SHP77 treated with DMSO at 0.1 percent for 48 hours (cell line): ENCODE measurements around the gene HMGCS2.
A peak's percentile ranks its signal among the peaks of the same experiment; 100 is the strongest.
"Not testable (repeated sequence)": the region's sequence is repeated elsewhere in the genome, so short reads cannot be mapped to it uniquely, and the experiment has no call there.

ENCODE experiments used
- DNase-seq: peaks from one replicate; lab custom pipeline; 2025; lab: John Stamatoyannopoulos, UW

The HMGCS2 gene

DNA sequence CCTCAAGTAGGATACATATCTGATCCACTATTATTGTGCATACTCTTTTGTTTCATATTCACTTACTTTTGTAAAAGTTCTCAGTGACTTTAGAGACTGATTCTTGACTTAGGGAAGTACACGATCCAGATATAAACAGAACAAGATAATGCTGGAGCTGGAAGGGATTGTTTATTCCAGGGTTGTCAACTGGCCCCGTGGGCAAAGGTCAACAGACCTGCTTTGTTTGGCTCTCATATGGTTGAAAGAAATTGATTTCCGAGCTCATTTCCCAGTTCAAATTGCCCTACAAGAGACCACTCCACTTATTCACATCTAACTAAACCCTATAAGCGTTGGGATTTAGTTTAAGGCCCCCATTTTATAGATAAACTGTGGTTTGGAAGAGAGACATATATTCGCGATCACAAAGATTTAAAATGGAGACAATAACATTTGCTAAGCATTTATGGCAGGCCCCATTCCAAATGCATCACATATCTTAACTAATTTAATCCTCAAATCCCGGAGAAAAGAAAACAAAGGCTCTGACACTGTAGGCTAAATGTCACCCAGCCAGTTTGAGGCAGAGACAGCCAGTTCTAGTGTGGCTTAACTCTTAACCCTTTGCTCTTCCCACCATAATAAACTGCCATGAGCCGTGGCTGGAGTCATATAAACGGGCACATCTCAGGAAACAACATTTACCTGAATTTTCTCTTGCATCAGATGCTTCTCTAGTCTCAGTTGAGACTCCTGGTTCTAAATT lies 21.9 kb upstream of the HMGCS2 start:
- DNase-seq = no peak

DNA sequence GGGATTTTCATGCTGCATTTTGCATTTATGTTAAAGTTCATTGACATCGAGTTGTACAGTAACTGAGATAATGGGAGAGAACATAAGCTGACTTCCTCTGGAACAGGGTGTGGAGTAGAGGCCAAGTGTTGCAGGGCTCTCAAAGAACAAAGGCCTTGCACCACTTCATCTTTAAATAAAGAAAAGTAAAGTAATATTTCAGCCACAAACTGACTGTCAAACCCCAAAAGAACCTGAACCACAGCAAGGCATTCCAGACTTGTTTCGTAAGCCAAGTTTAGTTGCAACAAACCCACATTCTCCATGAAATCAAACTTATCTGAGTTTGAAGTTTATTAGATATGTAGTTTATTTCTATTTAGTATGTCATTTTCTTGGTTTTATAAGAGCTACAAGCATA lies 19.1 kb upstream of the HMGCS2 start:
- no peak for DNase-seq

DNA sequence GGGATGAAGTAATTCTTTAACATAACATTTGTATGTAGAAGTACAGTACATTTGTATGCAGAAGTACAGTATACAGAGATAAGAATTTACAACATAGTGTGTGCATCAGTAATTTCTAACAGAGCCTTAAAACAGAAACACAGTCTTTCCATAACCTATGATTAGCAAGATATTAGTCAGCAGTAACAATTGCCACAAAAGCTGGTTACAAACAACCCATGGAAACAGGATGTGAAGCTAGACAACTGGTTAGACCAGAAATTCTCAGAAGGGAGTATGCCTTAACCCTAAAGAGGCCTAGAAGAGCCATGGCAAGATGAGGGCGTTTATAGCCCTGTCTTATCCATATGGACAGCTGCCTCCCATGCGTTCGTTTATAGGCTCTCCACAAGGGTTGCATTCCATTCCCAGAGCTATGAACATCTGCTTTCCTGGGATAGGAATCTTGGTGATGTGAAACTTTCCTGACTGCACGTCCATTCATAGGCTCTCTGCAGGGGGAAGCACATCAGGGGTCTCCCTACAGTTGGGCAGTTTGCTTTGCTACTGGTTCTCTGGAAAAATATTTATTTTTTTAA lies 17.9 kb upstream of the HMGCS2 start:
- DNase-seq = not testable (repeated sequence)

DNA sequence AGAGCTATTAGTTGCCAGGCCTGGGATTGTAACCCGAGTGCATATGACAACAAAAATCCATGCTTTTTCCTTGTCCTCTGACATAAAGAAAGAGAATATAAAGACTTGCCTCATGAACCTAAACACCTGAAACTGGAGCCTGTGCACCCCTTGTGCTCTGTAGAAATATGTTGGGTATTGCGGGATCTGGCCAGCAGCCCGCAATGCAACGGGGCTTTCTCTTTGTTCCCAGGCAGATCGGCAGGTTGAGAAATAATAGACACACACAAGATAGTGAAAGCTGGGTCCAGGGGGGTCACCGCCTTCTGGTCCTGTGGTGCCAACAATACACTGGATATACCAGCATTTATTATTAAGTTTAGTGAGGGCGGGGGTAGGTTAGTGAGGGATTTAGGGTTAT lies 17.3 kb upstream of the HMGCS2 start:
- not testable (repeated sequence) for DNase-seq

DNA sequence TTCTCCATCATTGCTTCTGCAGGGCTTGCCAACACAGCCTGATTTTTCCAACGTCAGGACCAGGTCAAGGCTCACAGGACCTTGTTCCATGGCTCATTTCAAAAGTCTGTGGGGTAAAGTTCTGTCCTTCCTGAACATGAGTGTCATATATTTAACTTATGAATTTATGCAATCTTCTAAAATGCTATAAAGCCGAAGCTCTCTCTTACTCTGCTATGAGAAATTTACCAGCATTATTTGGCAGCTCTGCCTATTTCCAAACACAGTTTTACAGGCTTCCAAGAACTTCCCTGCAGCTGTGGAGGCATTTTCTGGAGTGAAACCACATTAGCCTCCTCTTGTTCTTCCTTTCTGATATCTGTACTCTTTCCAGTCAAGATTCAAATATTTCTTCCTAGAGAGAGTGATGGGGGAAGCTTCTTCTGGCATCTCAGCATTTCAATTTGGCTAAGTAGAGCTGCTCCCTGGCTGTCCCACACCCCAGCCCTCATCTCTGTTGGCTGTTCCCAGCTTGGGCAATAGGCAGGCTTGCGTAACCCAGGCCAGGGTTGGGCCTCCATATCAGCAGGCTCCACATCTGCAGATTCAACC lies 15.6 kb upstream of the HMGCS2 start:
- no peak for DNase-seq

DNA sequence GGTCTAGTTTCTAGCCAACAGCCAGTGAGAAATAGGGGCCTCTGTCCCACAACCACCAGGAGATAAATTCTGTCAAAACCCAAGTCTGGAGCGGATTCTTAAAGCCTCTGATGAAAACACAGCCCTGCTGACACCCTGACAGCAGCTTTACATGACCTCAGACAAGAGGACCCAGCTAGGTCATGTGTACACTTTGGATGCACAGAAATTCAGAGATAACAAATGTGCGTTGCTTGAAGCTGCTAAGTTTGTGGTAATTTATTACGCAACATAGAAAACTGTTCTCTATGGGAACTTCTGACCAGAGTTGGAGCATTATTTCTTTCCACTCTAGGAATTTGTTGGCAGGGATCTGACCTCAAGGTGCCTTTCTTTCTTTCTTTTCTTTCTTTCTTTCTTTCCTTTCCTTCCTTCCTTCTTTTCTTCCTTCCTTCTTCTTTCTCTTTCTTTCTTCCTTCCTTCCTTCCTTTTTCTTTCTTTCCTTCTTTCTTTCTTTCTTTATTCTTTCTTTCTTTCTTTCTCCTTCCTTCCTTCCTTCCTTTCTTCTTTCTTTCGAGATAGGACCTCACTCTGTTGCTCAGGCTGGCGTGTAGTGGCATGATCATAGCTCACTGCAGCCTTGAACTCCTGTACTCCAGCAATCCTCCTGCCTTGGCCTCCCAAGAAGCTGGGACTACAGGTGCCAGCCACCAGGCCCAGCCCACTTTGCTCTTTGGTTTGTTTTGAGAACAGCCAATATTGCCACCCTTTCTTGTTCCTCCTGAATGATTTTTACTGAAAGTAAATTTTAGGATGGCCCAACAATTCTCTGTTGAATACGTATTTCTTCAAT lies 14.9 kb upstream of the HMGCS2 start:
- DNase-seq = no peak

DNA sequence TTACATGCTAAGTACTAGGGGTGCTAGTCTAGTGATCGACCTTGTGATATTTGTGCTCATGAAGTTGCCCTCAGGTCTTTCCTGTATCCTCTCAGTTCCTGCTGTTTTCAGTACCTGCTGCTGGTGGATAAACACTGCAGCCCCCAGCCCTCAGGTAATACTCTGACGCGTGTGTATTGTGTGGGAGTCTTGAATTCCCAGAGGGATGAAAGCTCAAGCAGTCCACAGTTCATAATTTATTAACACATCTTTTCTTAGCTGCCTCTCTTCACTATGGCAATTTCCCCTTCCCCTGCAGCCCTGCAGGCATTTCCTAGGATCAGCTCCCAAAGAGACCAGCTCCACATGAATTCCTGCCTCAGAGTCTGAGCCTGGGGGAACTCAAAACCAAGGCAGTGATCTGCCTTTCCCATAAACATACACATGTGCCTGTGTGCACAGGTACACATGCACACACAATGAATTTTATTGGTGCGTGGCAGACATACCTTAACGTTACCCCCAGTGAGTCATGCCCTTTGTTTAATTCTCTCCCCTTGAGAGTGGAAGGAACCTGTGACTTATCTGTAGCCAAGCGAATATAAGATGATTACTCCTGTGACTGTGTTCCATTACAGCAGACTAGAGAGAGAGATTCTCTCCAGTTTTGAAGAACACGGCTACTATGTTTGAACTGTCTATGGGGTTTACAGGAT lies 14.1 kb upstream of the HMGCS2 start:
- DNase-seq = no peak

DNA sequence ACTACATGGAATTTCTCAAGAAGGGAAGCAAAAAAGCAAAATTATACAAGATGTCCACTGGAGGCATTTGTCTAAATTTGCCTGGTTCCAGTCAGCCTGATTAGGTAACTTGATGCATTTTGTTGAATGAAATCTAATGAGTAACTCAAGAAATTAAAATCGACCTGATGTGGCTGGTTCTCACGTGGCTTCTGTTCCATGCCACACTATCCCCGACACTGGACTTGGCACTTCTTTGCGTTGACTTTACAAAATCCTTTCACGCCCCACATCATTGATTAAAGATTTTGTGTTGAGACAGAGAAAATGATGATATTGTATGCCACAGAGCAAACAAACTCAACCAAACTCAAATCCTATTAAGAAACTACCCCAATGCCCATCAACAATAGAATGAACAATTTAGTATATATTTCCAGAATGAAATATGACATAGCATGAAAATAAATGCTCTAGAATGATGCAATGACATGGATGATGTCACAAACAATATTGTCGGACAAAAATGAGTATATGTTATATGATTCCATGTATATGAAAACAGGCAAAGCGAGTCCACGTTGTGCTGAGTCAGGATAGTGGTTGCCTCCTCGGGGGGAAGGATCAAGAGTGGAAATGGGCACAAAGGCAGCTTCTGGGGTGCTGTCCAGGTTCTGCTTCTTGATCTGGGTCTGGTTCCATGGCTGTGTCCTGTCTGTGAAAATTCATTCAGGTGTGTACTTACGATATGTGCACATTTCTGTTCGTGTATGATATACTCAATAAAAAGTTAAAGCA lies 12.9 kb upstream of the HMGCS2 start:
- no peak for DNase-seq

DNA sequence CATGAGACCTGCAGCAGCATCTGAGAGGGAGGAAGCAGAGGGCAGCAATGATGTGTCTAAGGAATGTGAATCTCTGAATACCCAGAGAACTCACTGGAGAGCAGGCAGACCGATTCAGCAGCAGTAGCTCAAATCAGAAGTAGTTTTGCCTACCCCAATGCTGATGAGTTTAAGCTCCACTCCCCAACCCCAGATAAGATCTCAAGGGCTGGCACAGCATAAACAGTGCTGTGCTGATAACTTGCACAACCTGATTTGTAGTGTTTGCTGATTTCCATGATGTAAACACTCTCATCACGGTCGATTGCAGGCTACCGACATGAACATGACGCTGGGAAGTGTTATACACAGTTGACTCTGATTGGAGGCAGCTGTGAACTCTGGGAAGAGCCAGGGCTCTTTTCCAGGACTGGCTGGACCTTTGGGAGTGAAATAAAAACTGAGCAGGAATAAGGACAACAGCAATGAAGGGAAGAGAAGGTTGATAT lies 11.2 kb upstream of the HMGCS2 start:
- peak; percentile 25 for DNase-seq

DNA sequence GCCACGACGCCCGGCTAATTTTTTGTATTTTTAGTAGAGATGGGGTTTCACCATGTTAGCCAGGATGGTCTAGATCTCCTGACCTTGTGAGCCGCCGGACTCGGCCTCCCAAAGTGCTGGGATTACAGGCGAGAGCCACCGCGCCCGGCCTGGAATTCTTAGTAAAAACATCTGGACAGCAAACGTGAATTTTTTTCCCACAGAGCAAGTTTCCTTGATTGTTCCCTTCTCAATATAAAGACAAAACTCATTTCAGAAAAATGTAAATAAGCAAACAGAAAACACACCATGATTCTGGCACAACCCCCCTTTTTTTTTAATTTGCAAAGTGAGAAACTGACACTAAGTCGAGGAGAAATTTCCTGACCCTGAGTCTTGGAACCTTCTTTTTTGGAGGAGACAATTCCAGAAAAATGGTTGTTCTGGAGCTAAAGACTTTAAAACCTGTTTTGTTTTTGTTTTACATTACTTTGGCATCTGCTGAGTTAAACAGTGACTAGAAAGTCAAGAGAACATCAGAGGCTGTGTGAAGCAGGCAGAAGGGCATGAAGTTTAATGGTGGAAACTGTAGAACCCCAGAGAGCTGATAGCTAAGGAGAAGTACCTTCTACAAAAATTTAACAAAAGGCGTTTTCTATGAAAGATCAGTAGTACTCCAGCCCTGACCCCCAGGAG lies 10.3 kb upstream of the HMGCS2 start:
- DNase-seq = no peak

DNA sequence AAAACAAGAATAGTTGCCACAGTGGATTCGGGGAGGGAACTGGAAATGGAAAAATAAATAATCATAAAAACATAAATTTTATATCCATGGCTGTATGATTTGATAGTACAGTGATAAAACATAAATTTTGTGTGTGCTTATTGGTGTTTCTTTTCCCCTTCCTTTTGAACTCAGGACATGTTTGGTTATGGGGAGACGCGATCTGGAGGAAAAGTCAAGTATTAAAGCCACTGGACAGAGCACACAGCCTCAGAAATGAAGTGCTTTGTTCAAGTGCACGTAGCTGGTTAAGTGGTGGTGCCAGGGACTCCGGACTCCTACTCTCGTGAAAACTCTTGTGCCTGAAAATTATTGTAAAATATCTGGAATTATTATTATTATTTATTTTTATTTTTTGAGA lies 9.7 kb upstream of the HMGCS2 start:
- no peak for DNase-seq

DNA sequence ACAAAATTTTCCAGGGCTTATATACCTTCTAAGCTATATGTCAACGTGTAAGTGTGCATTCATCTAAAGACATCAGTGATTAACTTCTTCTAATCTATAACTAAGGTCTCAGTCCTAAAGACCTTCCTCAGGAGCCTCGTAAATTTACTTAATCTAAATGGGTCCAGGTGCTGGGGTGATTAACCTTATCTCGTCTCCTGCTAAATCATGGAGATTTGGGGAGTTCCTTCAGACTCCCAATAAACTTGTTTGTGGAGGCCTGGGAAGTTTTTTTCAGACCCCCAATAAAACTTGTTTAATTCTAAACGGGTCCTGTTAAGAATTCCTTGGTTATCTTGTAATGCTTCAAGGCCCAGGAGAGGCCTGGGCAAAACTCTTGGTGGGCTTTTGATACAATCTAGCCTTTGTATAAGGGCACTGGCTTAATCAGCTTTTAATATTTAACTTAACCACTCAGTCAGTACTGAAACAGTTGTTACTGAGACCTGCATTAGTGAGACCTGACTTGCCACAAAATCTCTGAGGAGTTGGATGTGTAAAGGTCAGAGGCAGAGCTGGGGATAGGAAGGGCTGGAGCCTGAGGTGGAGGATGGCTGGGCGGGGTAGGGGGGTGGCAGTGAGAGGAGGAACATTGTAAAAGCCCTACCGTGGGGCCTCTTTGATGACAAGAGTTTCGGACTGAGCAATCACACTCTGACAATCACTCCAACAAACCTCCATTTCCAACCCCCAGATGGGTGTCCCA lies 6.2 kb upstream of the HMGCS2 start:
- no peak for DNase-seq

DNA sequence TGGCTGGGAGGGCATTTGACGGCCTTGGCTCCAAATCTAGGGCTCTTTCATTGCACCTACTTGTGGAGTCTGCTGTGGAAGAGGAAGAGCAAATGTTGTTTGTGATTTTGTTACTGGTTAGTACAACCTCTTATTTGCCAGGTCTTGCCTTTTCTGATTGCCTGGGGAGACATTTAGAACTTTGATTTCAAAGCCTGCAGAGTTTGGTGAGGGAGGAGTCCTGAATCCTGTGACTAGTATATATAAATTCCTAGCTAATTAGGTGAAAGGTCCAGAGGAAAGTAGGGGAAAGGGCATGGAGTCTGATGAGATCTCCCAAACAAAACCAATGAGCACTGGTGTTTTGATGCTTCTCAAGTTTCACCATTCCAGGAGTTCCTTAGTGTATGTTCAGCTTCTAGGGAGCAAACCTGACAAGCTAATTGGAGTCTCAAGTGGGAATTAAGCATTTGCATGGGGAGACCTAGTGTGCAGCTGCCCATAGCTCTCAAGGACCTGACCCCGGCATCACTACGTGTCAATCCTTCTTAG lies 5.1 kb upstream of the HMGCS2 start:
- DNase-seq = no peak

DNA sequence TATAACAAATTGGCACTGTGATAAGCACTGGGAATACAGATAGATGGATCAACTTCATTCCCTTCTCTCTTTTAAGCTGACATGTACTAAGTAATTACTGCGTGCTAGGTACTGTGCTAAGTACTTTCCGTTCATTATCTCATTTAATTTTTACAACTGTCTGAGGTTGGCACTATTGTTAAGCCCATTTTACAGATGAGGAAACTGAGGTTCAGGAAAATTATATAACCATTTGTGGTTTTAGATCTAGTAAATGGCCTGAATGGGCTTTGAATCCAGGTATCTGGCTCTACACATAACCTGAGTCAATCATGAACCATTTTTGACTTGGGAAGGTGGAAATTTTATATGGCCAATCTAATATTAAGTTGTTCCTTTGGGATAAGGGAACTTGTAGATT lies 3.6 kb upstream of the HMGCS2 start:
- DNase-seq = no peak

DNA sequence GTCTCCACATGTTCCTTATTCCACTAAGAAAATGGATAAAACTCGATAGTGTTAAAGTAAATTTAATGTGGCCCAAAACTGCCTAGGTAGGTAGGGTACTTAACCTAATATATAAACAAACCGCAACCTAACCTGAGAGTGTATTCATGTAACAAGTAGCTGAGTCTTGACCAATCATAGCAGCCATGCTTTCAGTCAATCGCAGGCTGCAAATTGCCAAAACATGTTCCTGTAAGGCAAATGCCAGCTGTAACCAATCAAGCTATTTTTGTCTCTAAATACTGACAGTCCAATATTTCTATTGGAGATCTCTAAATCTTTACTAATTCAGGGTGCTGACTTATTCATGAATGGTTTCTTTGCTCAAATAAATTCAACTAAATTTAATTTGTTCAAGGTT lies 3.1 kb upstream of the HMGCS2 start:
- no peak for DNase-seq

DNA sequence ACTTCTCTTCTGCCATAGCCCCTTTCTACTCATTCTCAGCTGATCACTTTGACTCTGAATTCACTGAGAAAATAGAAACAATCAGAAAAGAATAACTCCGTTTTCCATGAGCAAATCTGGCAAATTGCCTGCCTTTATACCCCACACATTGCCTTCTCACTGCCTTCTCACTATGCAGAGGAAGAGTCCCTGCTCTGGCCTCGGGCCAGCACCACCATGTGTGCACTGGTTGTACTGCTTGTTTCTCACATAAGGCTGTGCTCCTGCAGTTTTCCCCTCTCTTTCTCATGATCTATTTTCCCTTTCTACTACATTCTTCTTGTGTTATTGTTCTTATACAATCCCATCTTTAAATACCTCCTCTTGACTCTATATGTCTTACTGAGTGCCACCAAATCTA lies 2.3 kb upstream of the HMGCS2 start:
- peak; percentile 5 for DNase-seq

DNA sequence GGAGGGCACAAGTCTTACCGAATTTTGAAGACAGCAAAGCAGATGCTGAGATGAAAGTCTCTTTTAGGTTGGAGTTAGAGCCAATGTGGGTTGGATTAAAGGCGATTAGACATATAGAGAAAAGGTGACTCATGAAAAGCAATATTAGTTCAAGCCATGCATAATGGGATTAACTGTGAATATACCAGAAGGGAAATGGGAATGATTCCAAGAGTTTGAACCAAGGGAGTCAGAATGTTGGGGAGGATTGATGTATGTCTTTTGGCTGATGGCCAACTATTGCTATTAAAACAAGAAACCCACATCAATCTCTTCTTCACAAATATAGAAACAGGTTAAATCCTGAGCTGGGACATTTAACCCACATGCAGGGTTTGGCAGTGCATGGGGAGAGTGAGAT lies 1.2 kb downstream of the HMGCS2 start:
- no peak for DNase-seq

DNA sequence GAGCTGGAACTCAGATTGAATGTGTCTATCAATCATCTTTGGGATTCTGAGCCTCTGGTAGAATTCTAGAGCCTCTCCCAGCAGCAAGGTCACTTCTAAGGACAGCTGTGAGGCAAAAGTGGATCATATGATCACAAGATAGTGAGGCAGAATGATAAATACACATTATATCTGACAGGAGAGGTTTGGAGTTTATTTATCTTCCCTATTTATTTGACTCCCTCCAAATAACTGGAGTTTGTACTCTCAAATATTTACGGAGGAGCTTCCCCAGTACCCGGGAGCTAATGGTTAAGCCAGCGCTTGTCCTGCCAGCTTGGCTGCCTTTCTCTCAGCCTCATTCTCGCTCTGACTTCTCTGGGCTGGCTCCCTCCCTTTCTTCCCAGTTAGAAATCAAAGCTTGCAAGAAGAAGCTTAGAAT lies 2.3 kb downstream of the HMGCS2 start:
- DNase-seq = no peak

DNA sequence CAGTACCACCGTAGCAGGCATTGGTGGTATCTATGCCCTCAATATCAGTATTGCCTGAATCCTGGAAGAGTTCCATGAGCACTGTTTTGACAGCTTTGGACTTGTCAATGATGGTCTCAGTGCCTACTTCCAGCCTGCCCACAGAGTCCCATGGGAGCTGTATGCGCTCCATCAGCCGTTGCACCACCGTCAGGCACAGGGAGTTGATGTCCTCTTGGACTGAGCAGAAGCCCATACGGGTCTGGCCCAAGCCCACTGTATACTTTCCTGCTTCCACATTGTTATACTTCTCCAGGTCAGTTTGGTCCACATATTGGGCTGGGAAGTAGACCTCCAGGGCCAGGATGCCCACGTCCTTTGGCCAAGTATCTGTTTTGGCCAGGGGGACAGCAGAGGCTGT lies 4.5 kb downstream of the HMGCS2 start:
- no peak for DNase-seq

DNA sequence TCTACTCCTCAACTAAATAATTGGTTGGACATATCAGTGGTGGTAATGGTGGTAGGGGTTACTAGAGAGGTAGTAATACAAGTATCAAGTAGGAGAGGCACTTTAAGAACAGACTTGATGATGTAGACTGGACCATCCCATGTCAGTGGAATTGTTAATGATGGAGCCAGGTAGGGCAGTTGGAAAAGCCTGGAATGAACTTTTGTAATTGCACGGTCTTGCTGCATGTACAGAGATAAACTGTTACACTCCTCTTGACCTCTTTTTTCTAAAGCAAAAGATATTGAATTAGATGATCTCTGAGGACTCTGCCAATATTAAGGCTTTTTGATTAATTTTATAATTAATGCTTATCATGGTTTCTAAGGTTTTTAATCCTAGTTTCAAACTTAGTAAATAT lies 5.8 kb downstream of the HMGCS2 start:
- DNase-seq = no peak
